C1 segment of cervical spinal cord (tissue), 14 donors: ENCODE measurements around the gene FGFR3.
"Not testable (repeated sequence)": the region's sequence is repeated elsewhere in the genome, so short reads cannot be mapped to it uniquely, and the experiment has no call there.

Source experiments
- DNase-seq, 14 donors: peaks; one replicate each; lab custom pipeline; 2025; lab: John Stamatoyannopoulos, UW

Gene FGFR3

DNA sequence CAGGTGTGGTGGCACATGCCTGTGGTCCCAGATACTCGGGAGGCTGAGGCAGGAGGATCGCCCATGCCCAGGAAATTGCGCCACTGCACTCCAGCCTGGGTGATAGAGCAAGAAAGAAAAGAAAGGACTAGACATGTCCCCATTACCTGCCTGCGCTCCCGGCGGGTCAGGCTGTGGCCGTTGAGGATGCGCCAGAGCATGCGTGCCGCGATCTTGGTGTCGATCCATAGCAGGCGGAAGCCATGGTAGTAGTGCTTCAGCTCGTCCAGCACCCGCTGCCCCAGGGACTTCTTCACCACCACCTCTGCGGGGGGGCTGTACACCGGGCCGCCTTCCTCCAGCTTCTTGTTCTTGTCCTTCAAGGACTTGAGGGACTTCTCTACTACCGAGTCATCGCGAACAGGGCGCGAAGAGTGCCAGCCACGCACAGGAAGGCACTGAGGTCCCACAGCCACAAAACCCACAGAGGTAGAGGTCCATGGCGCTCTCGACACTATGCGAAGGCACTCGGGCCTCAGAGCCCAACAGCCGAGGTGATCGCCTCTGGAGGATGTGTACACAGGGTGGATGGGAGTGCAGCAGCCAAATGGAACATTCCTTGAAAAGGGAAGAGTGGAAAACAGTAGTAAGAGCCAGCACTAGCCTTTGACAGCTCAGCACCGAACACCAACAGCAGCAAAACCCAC is 48.3 kb downstream of the FGFR3 start:
- DNase-seq: no peak

GRCh38 chr4:1841887-1842210 is 48.8 kb downstream of the FGFR3 start:
- DNase-seq: no peak

GRCh38 chr4:1842339-1842895 is 49.3 kb downstream of the FGFR3 start:
- peak in 1 of 14 donors; percentile 51 for DNase-seq

- DNase-seq: peak in 1 of 14 donors; percentile 72
These were observed 49.9 kb downstream of the FGFR3 start for GRCh38 chr4:1842993-1843448.

GRCh38 chr4:1843852-1844251 is 50.8 kb downstream of the FGFR3 start:
- DNase-seq: peak in 3 of 14 donors; percentile 13 to 29 (median 15)

DNA sequence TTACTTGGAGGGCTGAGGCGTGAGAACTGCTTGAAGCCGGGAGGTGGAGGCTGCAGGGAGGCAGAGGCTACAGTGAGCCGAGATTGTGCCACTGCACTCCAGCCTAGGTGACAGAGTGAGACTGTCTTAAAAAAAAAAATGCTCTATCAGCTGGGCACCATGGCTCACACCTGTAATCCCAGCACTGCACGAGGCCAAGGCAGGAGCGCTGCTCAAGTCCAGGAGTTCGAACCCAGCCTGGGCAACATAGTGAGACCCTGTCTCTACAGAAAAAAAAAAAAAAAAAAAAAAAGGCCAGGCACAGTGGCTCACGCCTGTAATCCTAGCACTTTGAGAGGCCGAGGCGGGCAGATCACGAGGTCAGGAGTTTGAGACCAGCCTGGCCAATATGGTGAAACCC is 51.5 kb downstream of the FGFR3 start:
- DNase-seq: not testable (repeated sequence)

GRCh38 chr4:1846580-1846979 is 53.5 kb downstream of the FGFR3 start:
- DNase-seq: no peak

DNA sequence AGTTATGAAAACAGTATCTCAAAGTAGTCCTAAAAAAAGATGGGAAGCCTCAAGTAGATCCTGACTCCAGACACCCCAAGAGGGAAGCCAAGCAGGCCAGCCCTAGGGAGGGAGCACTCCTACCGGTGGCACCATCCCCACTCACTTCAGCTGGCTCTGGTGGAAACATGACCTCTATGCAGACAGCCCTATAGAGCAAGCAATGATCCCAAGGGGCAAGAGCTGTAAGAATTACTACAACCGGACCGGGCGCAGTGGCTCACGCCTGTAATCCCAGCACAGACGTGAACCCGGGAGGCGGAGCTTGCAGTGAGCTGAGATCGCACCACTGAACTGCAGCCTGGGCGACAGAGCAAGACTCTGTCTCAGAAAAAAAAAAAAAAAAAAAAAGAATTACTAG is 57.2 kb downstream of the FGFR3 start:
- DNase-seq: peak in 1 of 14 donors; percentile 9

- peak in 1 of 14 donors; percentile 61 for DNase-seq
These were observed 58.1 kb downstream of the FGFR3 start for GRCh38 chr4:1851160-1851559.

DNA sequence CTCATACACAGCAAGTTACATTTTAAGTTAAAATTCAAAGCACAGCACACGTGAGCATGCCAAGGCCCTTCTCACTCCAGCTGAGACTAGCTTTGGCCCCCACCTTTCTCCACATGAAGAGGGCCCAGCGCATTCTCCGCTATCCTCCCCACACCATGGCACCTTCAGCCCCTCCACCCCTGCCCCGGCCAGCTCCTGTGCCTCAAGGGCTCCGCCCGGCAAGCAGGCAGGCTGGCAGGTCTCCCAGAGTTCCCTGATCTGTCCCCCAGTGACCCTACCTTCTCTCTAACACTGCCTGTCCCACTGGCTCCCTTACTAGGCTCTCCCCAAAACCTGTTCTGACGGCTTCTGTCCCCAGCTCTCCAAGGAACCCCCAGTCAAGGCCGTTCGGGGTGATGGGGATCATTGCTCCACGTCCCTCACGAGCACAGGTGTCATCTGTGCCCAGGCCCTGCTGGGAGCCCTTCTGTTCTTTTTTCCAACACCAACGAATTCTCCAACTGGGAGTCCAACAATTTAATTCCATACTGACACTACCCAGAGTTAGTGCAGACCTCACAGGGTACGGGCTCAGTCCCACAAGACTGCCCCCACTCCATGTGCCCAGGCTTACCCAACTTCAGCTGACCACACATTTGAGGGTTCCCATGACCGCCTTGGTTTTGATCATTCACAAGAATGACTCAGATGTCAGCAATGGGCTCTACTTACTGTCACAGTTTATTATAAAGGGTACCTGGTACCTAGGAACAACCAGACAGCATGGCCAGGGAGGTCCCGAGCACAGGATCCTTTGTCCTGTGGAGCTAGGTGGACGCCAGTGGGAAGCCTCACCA is 58.7 kb downstream of the FGFR3 start:
- peak in 2 of 14 donors; percentile 18 to 73 for DNase-seq

- DNase-seq: no peak
These were observed 60.0 kb downstream of the FGFR3 start for GRCh38 chr4:1852904-1853623.

DNA sequence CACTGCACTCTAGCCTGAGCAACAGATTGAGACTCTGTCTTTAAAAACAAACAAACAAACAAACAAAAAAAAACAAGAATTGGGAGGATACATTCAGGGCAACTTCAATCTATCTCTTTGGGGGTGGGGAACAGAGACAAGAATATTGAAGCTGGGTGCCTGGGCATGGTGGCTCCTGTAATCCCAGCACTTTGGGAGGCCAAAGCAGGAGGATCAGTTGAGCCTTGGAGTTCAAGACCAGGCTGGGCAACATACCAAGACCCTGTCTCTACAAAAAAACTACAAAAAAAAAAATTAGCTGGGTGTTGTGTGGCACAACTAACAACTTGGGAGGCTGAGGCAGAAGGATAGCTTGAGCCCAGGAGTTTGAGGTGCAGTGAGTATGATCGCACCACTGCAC is 61.7 kb downstream of the FGFR3 start:
- DNase-seq: no peak

- no peak for DNase-seq
These were observed 62.4 kb downstream of the FGFR3 start for GRCh38 chr4:1855333-1856070.

DNA sequence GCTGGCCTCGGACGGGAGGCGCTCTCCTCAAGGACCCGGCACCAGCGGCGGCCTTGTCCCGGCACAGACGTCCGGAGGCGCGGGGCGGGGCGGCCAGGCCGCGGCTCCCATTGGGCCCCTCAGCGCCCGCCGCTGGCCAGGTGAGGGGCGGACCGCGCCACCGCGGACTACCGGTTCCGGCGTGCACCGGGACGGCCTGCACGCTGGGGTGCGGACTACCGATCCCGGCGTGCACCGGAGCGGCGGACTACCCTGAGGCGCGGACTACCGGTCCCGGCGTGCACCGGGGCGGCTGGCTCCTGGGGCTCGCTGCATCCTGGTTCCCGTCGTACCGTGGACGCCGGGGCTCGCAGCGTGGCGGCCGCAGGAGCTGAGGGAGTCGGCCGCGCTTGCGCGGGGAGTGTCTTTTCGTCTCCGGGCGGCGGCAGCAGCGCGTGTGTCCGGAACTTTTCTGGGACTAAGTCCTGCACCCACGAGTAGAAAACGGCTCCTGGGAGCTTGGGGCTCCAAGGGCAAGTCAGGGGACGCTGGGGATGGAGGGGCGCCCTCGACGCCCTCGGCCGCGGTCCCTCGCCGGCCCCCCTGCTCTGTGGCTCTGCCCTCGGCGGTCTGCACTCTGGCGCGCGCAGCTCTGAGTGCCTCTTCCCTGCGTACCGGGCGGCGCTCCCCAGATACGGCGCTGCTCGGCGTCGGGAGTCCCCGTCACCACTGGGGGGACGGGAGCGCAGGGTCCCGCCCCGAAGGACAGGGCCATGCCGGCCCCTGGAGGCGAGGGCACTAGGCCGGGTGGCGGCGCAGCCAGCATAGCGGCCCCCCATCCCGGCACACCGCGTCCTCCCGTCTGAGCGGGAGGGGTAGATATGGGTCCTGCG is 63.2 kb downstream of the FGFR3 start, which contains the start of gene LETM1:
Gene LETM1, minus strand, starts transcription at position 86 of the 872 bp plus-strand sequence. CDS start 206 bp downstream, outside the sequence.
- peak; percentile 65 to 97 (median 92) for DNase-seq

- DNase-seq: peak in 9 of 14 donors; percentile 21 to 56 (median 42)
These were observed 64.0 kb downstream of the FGFR3 start for GRCh38 chr4:1856943-1857699.

GRCh38 chr4:1857931-1858330 is 64.8 kb downstream of the FGFR3 start:
- DNase-seq: no peak
